Loucy (cell line): ENCODE data around the gene LTC4S.

Source experiments
- H2AFZ ChIP-seq: fragments of 200-600 bp; sonication (generic); 2 replicates; pipeline ENCODE4 v1.6.0; 2016; ENCODE audit warnings: antibody characterized with exemption, mild to moderate bottlenecking, low read length, moderate library complexity
- H3F3A ChIP-seq: fragments of 200-600 bp; 2 replicates; pipeline ENCODE4 v1.6.0; 2016; ENCODE audit warnings: antibody characterized with exemption, low read depth, mild to moderate bottlenecking
- H3K27me3 ChIP-seq: fragments of 200-600 bp; sonication (generic); 2 replicates; pipeline ENCODE4 v1.6.1; 2014; ENCODE audit warnings: low read length, mild to moderate bottlenecking; ENCODE audit not compliant: insufficient read depth, poor library complexity, severe bottlenecking
- H3K36me3 ChIP-seq: fragments of 200-600 bp; sonication (generic); 2 replicates; pipeline ENCODE4 v1.6.1; 2016; ENCODE audit warnings: low read length; ENCODE audit not compliant: insufficient read depth
- H3K4me1 ChIP-seq: fragments of 200-600 bp; sonication (generic); 2 replicates; pipeline ENCODE4 v1.5.1; 2014; ENCODE audit warnings: low read length, mild to moderate bottlenecking; ENCODE audit not compliant: insufficient read depth, poor library complexity, severe bottlenecking
- H3K4me2 ChIP-seq: fragments of 200-600 bp; sonication (generic); 2 replicates; pipeline ENCODE4 v1.6.0; 2014; ENCODE audit warnings: antibody characterized with exemption, low read length, low read depth, mild to moderate bottlenecking; ENCODE audit not compliant: poor library complexity, severe bottlenecking
- H3K4me3 ChIP-seq: fragments of 200-600 bp; sonication (generic); 2 replicates; pipeline ENCODE4 v1.5.1; 2014; ENCODE audit warnings: low read length, mild to moderate bottlenecking, mixed read lengths; ENCODE audit not compliant: poor library complexity, severe bottlenecking
- H3K79me2 ChIP-seq: fragments of 200-600 bp; sonication (generic); 2 replicates; pipeline ENCODE4 v1.6.1; 2014; ENCODE audit warnings: low read length; ENCODE audit not compliant: insufficient read depth
- H3K9ac ChIP-seq: fragments of 200-600 bp; sonication (generic); 2 replicates; pipeline ENCODE4 v1.6.0; 2014; ENCODE audit warnings: mild to moderate bottlenecking, low read depth, low read length, moderate library complexity; ENCODE audit not compliant: poor library complexity, severe bottlenecking
- H3K9me2 ChIP-seq: fragments of 200-600 bp; sonication (generic); replicated peaks from 2 replicates; pipeline ENCODE4 v1.6.1; 2016; ENCODE audit warnings: low read depth, low read length, mixed read lengths
- H3K9me3 ChIP-seq: fragments of 200-600 bp; sonication (generic); 2 replicates; pipeline ENCODE4 v1.6.1; 2014; ENCODE audit warnings: mild to moderate bottlenecking, antibody characterized with exemption, low read length, low read depth; ENCODE audit not compliant: insufficient read depth
- H4K20me1 ChIP-seq: fragments of 200-600 bp; sonication (generic); 2 replicates; pipeline ENCODE4 v1.6.0; 2014; ENCODE audit warnings: antibody characterized with exemption, low read length, mild to moderate bottlenecking; ENCODE audit not compliant: insufficient read depth, poor library complexity, severe bottlenecking
- CTCF ChIP-seq: fragments of 200-600 bp; sonication (generic); conservative IDR thresholded peaks from 2 replicates; pipeline ENCODE4 v1.5.1; 2014; ENCODE audit warnings: mild to moderate bottlenecking, antibody characterized with exemption, low read length
- EZH2phosphoT487 ChIP-seq: fragments of 200-600 bp; IDR thresholded peaks from 2 replicates; pipeline ENCODE4 v1.6.1; 2018; ENCODE audit warnings: antibody characterized with exemption, mild to moderate bottlenecking, moderate library complexity, borderline replicate concordance

The LTC4S gene

GRCh38 chr5:179762781-179763176 is 31.0 kb upstream of the LTC4S start:
- no peak overlapping the region for H3K4me3 ChIP-seq

GRCh38 chr5:179763215-179763945 is 30.4 kb upstream of the LTC4S start:
- H4K20me1 ChIP-seq: peaks cover 21% of the 10 kb centered on the region
- H3K79me2 ChIP-seq: peaks cover 40% of the 10 kb centered on the region
- no peak overlapping the region for H2AFZ ChIP-seq
- peaks cover 7% of the 10 kb centered on the region for H3K4me1 ChIP-seq
- no peak overlapping the region for H3K9ac ChIP-seq
- H3F3A ChIP-seq: no peaks in the 10 kb centered on the region
- no peaks in the 10 kb centered on the region for H3K9me2 ChIP-seq
- peaks cover 26% of the 10 kb centered on the region; the same call in 1 of the 2 replicates for H3K36me3 ChIP-seq
- no peak overlapping the region for H3K4me2 ChIP-seq
- no peak overlapping the region for H3K4me3 ChIP-seq
- H3K9me3 ChIP-seq: no peaks in the 10 kb centered on the region
- no peaks in the 10 kb centered on the region for H3K27me3 ChIP-seq
- TF ChIP-seq CTCF (peak; percentile 71), EZH2phosphoT487 (no peak)

More at GRCh38 chr5:179762781-179763176, 31.0 kb upstream of the LTC4S start:
- no peaks in the 10 kb centered on the region for H3F3A ChIP-seq
- peaks cover 46% of the 10 kb centered on the region for H3K79me2 ChIP-seq
- H3K4me1 ChIP-seq: peaks cover 7% of the 10 kb centered on the region
- no peaks in the 10 kb centered on the region for H3K9me2 ChIP-seq
- no peaks in the 10 kb centered on the region for H3K9me3 ChIP-seq
- no peaks in the 10 kb centered on the region for H3K27me3 ChIP-seq
- H2AFZ ChIP-seq: no peak overlapping the region
- peaks cover 23% of the 10 kb centered on the region; the same call in 1 of the 2 replicates for H3K36me3 ChIP-seq
- H4K20me1 ChIP-seq: peaks cover 24% of the 10 kb centered on the region
- H3K9ac ChIP-seq: no peak overlapping the region
- TF ChIP-seq CTCF (no peak), EZH2phosphoT487 (no peak)
- H3K4me2 ChIP-seq: no peak overlapping the region

- no peak overlapping the region for H2AFZ ChIP-seq
- H3K4me1 ChIP-seq: peaks cover 7% of the 10 kb centered on the region
- no peaks in the 10 kb centered on the region for H3K27me3 ChIP-seq
- H3K79me2 ChIP-seq: peaks cover 33% of the 10 kb centered on the region
- H3K9me3 ChIP-seq: no peaks in the 10 kb centered on the region
- H3K36me3 ChIP-seq: peaks cover 32% of the 10 kb centered on the region; the same call in 1 of the 2 replicates
- TF ChIP-seq EZH2phosphoT487: no peak
- TF ChIP-seq CTCF: no peak
- H4K20me1 ChIP-seq: peaks cover 21% of the 10 kb centered on the region
- H3K9ac ChIP-seq: no peak overlapping the region
- no peaks in the 10 kb centered on the region for H3F3A ChIP-seq
- no peak overlapping the region for H3K4me2 ChIP-seq
- H3K4me3 ChIP-seq: no peak overlapping the region
- H3K9me2 ChIP-seq: no peaks in the 10 kb centered on the region
Measured at GRCh38 chr5:179764056-179764455, 29.7 kb upstream of the LTC4S start.
